Measurements from ENCODE around the gene IL37.

IL37 gene

GRCh38 chr2:112910219-112910618, 746 bp upstream of the IL37 start:
- H3K36me3 ChIP-seq (ENCODE audit: control insufficient read depth, insufficient read depth, low read length) = no peaks in the 10 kb centered on the region
- peaks cover 13% of the 10 kb centered on the region for H3K27me3 ChIP-seq (ENCODE audit: control insufficient read depth, insufficient read depth, low read length, poor library complexity, severe bottlenecking)
- H3K27ac ChIP-seq (ENCODE audit: insufficient read depth, low read depth, low read length, poor library complexity, severe bottlenecking) = no peak overlapping the region
- H3K4me1 ChIP-seq (ENCODE audit: control insufficient read depth, insufficient read depth, low read length) = no peaks in the 10 kb centered on the region
- no peak overlapping the region for H3K4me3 ChIP-seq (ENCODE audit: insufficient read depth, low read depth, low read length)
- H3K9me3 ChIP-seq (ENCODE audit: control insufficient read depth, low read length) = no peaks in the 10 kb centered on the region

GRCh38 chr2:112912403-112912802, 1.4 kb downstream of the IL37 start:
- Histone ChIP-seq H3K4me3 (ENCODE audit: insufficient read depth, low read depth, low read length) (no peak overlapping the region), H3K4me1 (ENCODE audit: control insufficient read depth, insufficient read depth, low read length) (no peaks in the 10 kb centered on the region), H3K9me3 (ENCODE audit: control insufficient read depth, low read length) (no peaks in the 10 kb centered on the region), H3K27ac (ENCODE audit: insufficient read depth, low read depth, low read length, poor library complexity, severe bottlenecking) (no peak overlapping the region), H3K27me3 (ENCODE audit: control insufficient read depth, insufficient read depth, low read length, poor library complexity, severe bottlenecking) (peaks cover 13% of the 10 kb centered on the region), H3K36me3 (ENCODE audit: control insufficient read depth, insufficient read depth, low read length) (no peaks in the 10 kb centered on the region)
- WGBS, 2 experiments = 91 to 93% methylated on average over 4 of the region's 4 CpGs

GRCh38 chr2:112915300-112916144, 4.6 kb downstream of the IL37 start:
- peaks cover 11% of the 10 kb centered on the region for H3K27me3 ChIP-seq (ENCODE audit: control insufficient read depth, insufficient read depth, low read length, poor library complexity, severe bottlenecking)
- H3K4me3 ChIP-seq (ENCODE audit: insufficient read depth, low read depth, low read length) = no peak overlapping the region
- no peaks in the 10 kb centered on the region for H3K36me3 ChIP-seq (ENCODE audit: control insufficient read depth, insufficient read depth, low read length)
- no peaks in the 10 kb centered on the region for H3K4me1 ChIP-seq (ENCODE audit: control insufficient read depth, insufficient read depth, low read length)
- 79 to 84% methylated on average over 7 of the region's 7 CpGs for WGBS, 2 experiments
- no peaks in the 10 kb centered on the region for H3K9me3 ChIP-seq (ENCODE audit: control insufficient read depth, low read length)
- no peak overlapping the region for H3K27ac ChIP-seq (ENCODE audit: insufficient read depth, low read depth, low read length, poor library complexity, severe bottlenecking)

- Histone ChIP-seq H3K4me1 (ENCODE audit: control insufficient read depth, insufficient read depth, low read length) (no peaks in the 10 kb centered on the region), H3K27me3 (ENCODE audit: control insufficient read depth, insufficient read depth, low read length, poor library complexity, severe bottlenecking) (peaks cover 5% of the 10 kb centered on the region), H3K27ac (ENCODE audit: insufficient read depth, low read depth, low read length, poor library complexity, severe bottlenecking) (no peak overlapping the region), H3K36me3 (ENCODE audit: control insufficient read depth, insufficient read depth, low read length) (no peaks in the 10 kb centered on the region), H3K9me3 (ENCODE audit: control insufficient read depth, low read length) (no peaks in the 10 kb centered on the region), H3K4me3 (ENCODE audit: insufficient read depth, low read depth, low read length) (no peak overlapping the region)
- WGBS, 2 experiments = 52 to 58% methylated on average over 3 of the region's 3 CpGs
Measured at GRCh38 chr2:112916145-112916571, 5.2 kb downstream of the IL37 start.

GRCh38 chr2:112916625-112917247, 5.8 kb downstream of the IL37 start:
- no peak overlapping the region for H3K27ac ChIP-seq (ENCODE audit: insufficient read depth, low read depth, low read length, poor library complexity, severe bottlenecking)
- WGBS, 2 experiments = 84 to 90% methylated on average over 3 to 4 of the region's 4 CpGs
- H3K27me3 ChIP-seq (ENCODE audit: control insufficient read depth, insufficient read depth, low read length, poor library complexity, severe bottlenecking) = peaks cover 3% of the 10 kb centered on the region
- no peaks in the 10 kb centered on the region for H3K4me1 ChIP-seq (ENCODE audit: control insufficient read depth, insufficient read depth, low read length)
- no peaks in the 10 kb centered on the region for H3K9me3 ChIP-seq (ENCODE audit: control insufficient read depth, low read length)
- no peaks in the 10 kb centered on the region for H3K36me3 ChIP-seq (ENCODE audit: control insufficient read depth, insufficient read depth, low read length)
- no peak overlapping the region for H3K4me3 ChIP-seq (ENCODE audit: insufficient read depth, low read depth, low read length)

- no peak overlapping the region for H3K4me3 ChIP-seq (ENCODE audit: insufficient read depth, low read depth, low read length)
- 84 to 88% methylated on average over 5 of the region's 5 CpGs for WGBS, 2 experiments
- H3K36me3 ChIP-seq (ENCODE audit: control insufficient read depth, insufficient read depth, low read length) = no peaks in the 10 kb centered on the region
- no peaks in the 10 kb centered on the region for H3K4me1 ChIP-seq (ENCODE audit: control insufficient read depth, insufficient read depth, low read length)
- no peaks in the 10 kb centered on the region for H3K27me3 ChIP-seq (ENCODE audit: control insufficient read depth, insufficient read depth, low read length, poor library complexity, severe bottlenecking)
- H3K27ac ChIP-seq (ENCODE audit: insufficient read depth, low read depth, low read length, poor library complexity, severe bottlenecking) = no peak overlapping the region
- no peaks in the 10 kb centered on the region for H3K9me3 ChIP-seq (ENCODE audit: control insufficient read depth, low read length)
Measured at GRCh38 chr2:112917856-112918255, 6.9 kb downstream of the IL37 start.

GRCh38 chr2:112918256-112918655, 7.3 kb downstream of the IL37 start:
- 88 to 91% methylated on average over 4 of the region's 4 CpGs for WGBS, 2 experiments
- Histone ChIP-seq H3K27ac (ENCODE audit: insufficient read depth, low read depth, low read length, poor library complexity, severe bottlenecking) (no peak overlapping the region), H3K36me3 (ENCODE audit: control insufficient read depth, insufficient read depth, low read length) (no peaks in the 10 kb centered on the region), H3K27me3 (ENCODE audit: control insufficient read depth, insufficient read depth, low read length, poor library complexity, severe bottlenecking) (no peaks in the 10 kb centered on the region), H3K4me3 (ENCODE audit: insufficient read depth, low read depth, low read length) (no peak overlapping the region), H3K9me3 (ENCODE audit: control insufficient read depth, low read length) (no peaks in the 10 kb centered on the region), H3K4me1 (ENCODE audit: control insufficient read depth, insufficient read depth, low read length) (no peaks in the 10 kb centered on the region)

- no peaks in the 10 kb centered on the region for H3K4me1 ChIP-seq (ENCODE audit: control insufficient read depth, insufficient read depth, low read length)
- 100% methylated on average over 1 of the region's 1 CpG for WGBS, 2 experiments
- H3K4me3 ChIP-seq (ENCODE audit: insufficient read depth, low read depth, low read length) = no peak overlapping the region
- no peaks in the 10 kb centered on the region for H3K36me3 ChIP-seq (ENCODE audit: control insufficient read depth, insufficient read depth, low read length)
- no peak overlapping the region for H3K27ac ChIP-seq (ENCODE audit: insufficient read depth, low read depth, low read length, poor library complexity, severe bottlenecking)
- no peaks in the 10 kb centered on the region for H3K9me3 ChIP-seq (ENCODE audit: control insufficient read depth, low read length)
- no peaks in the 10 kb centered on the region for H3K27me3 ChIP-seq (ENCODE audit: control insufficient read depth, insufficient read depth, low read length, poor library complexity, severe bottlenecking)
Measured at GRCh38 chr2:112919086-112919485, 8.1 kb downstream of the IL37 start.

- no peaks in the 10 kb centered on the region for H3K27me3 ChIP-seq (ENCODE audit: control insufficient read depth, insufficient read depth, low read length, poor library complexity, severe bottlenecking)
- no peaks in the 10 kb centered on the region for H3K4me1 ChIP-seq (ENCODE audit: control insufficient read depth, insufficient read depth, low read length)
- WGBS, 2 experiments = 47 to 49% methylated on average over 4 of the region's 4 CpGs
Measured at GRCh38 chr2:112920923-112921532, 10.1 kb downstream of the IL37 start.

GRCh38 chr2:112921982-112922381, 11.0 kb downstream of the IL37 start:
- Histone ChIP-seq H3K27ac (ENCODE audit: insufficient read depth, low read depth, low read length, poor library complexity, severe bottlenecking) (no peak overlapping the region), H3K4me3 (ENCODE audit: insufficient read depth, low read depth, low read length) (no peak overlapping the region), H3K36me3 (ENCODE audit: control insufficient read depth, insufficient read depth, low read length) (no peaks in the 10 kb centered on the region), H3K9me3 (ENCODE audit: control insufficient read depth, low read length) (no peaks in the 10 kb centered on the region), H3K27me3 (ENCODE audit: control insufficient read depth, insufficient read depth, low read length, poor library complexity, severe bottlenecking) (no peaks in the 10 kb centered on the region), H3K4me1 (ENCODE audit: control insufficient read depth, insufficient read depth, low read length) (no peaks in the 10 kb centered on the region)
- WGBS, 2 experiments = 91 to 92% methylated on average over 1 of the region's 1 CpG

More at GRCh38 chr2:112920923-112921532, 10.1 kb downstream of the IL37 start:
- Histone ChIP-seq H3K27ac (ENCODE audit: insufficient read depth, low read depth, low read length, poor library complexity, severe bottlenecking) (no peak overlapping the region), H3K9me3 (ENCODE audit: control insufficient read depth, low read length) (no peaks in the 10 kb centered on the region), H3K4me3 (ENCODE audit: insufficient read depth, low read depth, low read length) (no peak overlapping the region), H3K36me3 (ENCODE audit: control insufficient read depth, insufficient read depth, low read length) (no peaks in the 10 kb centered on the region)

All from ectodermal cell (in vitro differentiated cells).